GM12873 (cell line): ENCODE results near the gene EIF5A2.

Experiments
- CTCF ChIP-seq: IDR thresholded peaks from 2 replicates; pipeline ENCODE4 v1.5.1; 2012; ENCODE audit warnings: low read depth, mild to moderate bottlenecking, moderate library complexity, low read length, control low read depth; ENCODE audit not compliant: insufficient read depth; ENCODE audit errors: missing control alignments

EIF5A2 gene

GRCh38 chr3:170907637-170908234 is 701 bp downstream of the EIF5A2 start:
- no peak for TF ChIP-seq CTCF

- no peak for TF ChIP-seq CTCF
These were observed 2.6 kb downstream of the EIF5A2 start for GRCh38 chr3:170905862-170906261.

- TF ChIP-seq CTCF, result no peak
These were observed 5.3 kb downstream of the EIF5A2 start for GRCh38 chr3:170903123-170903522.

- TF ChIP-seq CTCF, result no peak
These were observed 9.0 kb downstream of the EIF5A2 start for GRCh38 chr3:170899455-170899854.

- no peak for TF ChIP-seq CTCF
These were observed 10.5 kb downstream of the EIF5A2 start for GRCh38 chr3:170897978-170898377.

- TF ChIP-seq CTCF, result no peak
These were observed 11.7 kb downstream of the EIF5A2 start for GRCh38 chr3:170896781-170897180.

- no peak for TF ChIP-seq CTCF
These were observed 14.5 kb downstream of the EIF5A2 start for GRCh38 chr3:170893895-170894294.
